ENCODE measurements around the gene CTSS.

CTSS gene

DNA sequence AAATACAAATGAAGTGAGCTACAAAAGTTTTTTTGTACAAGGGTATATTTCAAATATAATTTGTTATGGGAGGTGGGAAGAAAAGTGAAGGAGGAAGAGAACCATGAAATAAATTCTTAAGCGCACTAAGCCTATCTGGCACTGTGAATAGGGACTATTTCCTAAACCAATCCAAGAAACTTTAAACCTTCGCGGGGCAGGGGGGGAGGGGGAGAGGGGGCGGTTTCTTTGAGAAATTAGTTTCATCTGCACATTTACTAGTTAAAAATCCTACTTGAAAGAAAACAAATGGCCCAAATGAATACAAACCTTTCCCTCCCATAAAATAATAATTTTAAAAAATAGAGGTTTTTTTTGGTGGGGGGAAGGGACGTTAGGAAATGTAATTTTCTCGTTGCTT is 69.0 kb downstream of the CTSS start:
- DNase-seq: no peak

DNA sequence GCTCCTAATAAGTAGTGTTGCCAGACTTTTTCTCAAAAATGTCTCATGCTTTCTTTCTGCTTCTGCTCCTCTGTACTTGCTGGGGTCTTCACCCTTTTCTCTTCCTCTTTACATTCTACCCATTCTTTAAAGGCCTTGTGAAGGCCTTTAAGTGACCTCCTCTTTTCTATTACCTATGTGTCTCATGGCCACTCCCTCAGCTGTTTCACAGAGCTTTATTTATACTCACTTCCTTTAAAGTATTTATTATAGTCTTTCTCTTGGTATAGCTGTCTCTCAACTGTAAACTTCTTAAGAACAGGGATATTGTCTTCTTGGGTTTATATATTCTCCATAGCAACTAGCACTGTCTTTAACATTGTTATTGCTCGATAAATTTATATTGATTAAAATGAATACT is 69.4 kb downstream of the CTSS start:
- DNase-seq: no peak

DNA sequence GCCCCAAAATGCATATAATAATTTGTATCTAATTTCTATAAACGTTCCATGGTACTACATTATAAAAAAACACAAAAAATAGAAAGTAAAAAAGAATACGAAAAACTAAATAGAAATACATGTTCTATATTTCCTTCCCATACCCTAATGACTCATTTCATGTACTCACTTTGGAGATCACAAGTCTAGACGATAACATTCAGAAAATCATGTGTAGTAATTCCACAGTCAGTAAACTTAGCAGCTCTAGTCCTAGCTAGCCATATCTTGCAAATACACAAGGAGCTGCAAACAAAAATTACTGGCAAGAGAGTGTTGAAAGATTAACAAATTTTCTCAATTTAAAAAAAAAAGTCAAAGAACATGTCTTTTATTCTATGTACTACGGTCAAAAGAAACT is 70.0 kb downstream of the CTSS start:
- no peak for DNase-seq

GRCh38 chr1:150692720-150693119 is 72.9 kb downstream of the CTSS start:
- no peak for DNase-seq

- no peak for DNase-seq
Measured at GRCh38 chr1:150688763-150689162, 76.8 kb downstream of the CTSS start.

DNA sequence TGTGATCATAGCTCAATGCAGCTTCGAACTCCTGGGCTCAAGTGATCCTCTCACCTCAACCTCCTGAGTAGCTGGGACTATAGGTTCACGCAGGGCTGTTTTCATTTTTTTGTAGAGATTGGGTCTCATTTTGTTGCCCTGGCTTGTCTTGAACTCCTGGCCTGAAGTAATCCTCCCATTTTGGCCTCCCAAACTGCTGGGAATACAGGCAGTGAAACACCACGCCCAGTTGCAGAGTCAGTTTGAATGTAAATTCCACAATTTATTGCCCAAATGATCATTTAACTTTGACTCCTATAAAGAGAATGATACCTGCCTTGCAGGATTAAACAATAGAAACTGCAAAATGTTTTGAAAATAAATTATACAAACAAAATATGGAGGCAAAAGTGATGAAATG is 79.3 kb downstream of the CTSS start:
- no peak for DNase-seq

GRCh38 chr1:150683914-150684313 is 81.7 kb downstream of the CTSS start:
- no peak for DNase-seq
